Activated naive CD4-positive, alpha-beta T cell treated with anti-CD3 and anti-CD28 coated beads for 36 hours (primary cell): ENCODE results near the gene TIE1. TPM values are rescaled to one million over a fixed set of nuclear protein-coding genes. Genes with fewer than 3 reads are reported as not detected.

Source experiments
- CTCF ChIA-PET: fragments of 350-600 bp; sonication (Branson Sonifier 250); formaldehyde crosslinking; loops from one replicate; lab custom pipeline; 2021; ENCODE audit warnings: antibody characterized with exemption; lab: Charles Lee
- DNase-seq: peaks from one replicate; pipeline ENCODE4 v3.0.0-alpha.2; 2020
- H3K27ac Mint-ChIP-seq: one replicate; pipeline ENCODE4 v1.8.0; 2021; ENCODE audit warnings: mild to moderate bottlenecking, mixed read lengths
- H3K27me3 Mint-ChIP-seq: one replicate; pipeline ENCODE4 v1.8.0; 2021; ENCODE audit warnings: low read depth, mixed read lengths
- H3K36me3 Mint-ChIP-seq: one replicate; pipeline ENCODE4 v1.8.0; 2021; ENCODE audit warnings: low read depth, mixed read lengths
- H3K4me1 Mint-ChIP-seq: one replicate; pipeline ENCODE4 v1.8.0; 2021; ENCODE audit warnings: low read depth, mixed read lengths
- H3K4me3 Mint-ChIP-seq: one replicate; pipeline ENCODE4 v1.8.0; 2021; ENCODE audit warnings: mild to moderate bottlenecking, moderate library complexity, mixed read lengths
- H3K9me3 Mint-ChIP-seq: one replicate; pipeline ENCODE4 v1.8.0; 2021; ENCODE audit warnings: mixed read lengths
- intact Hi-C: fragments of 100-400 bp; cut with micrococcal nuclease; formaldehyde crosslinking; loops from one replicate; pipeline ENCODE4 v1.15.1; 2023
- total RNA-seq, 2 experiments: library from RNA; stranded (reverse); gene quantifications; one replicate each; pipeline ENCODE4 v1.2.3, GENCODE V29; 2021

Gene TIE1
- total RNA-seq, 2 experiments from 2014 or later = not detected

- Mint-ChIP-seq H3K27ac (no peak within 1 kb of the TSS), H3K4me1 (peaks cover 24% of the 10 kb centered on the region), H3K27me3 (peaks cover 5% of the 10 kb centered on the region), H3K36me3 (peaks cover 2% of the 10 kb centered on the region), H3K9me3 (peaks cover 2% of the 10 kb centered on the region), H3K4me3 (peak within 1 kb of the TSS; percentile 40)
- CTCF ChIA-PET = no interaction called here
- DNase-seq = no peak
- intact Hi-C loops = loop anchor here (5.0 kb wide), 1 partner anchor 382 kb away; the partner anchor contains the start of gene KDM4A
Measured at GRCh38 chr1:43269627-43270375, 31.0 kb upstream of the TIE1 start, which contains the start of gene TMEM125. TMEM125 (plus strand) TSS chr1:43269983; CDS start chr1:43272723, 2,740 bp downstream.

DNA sequence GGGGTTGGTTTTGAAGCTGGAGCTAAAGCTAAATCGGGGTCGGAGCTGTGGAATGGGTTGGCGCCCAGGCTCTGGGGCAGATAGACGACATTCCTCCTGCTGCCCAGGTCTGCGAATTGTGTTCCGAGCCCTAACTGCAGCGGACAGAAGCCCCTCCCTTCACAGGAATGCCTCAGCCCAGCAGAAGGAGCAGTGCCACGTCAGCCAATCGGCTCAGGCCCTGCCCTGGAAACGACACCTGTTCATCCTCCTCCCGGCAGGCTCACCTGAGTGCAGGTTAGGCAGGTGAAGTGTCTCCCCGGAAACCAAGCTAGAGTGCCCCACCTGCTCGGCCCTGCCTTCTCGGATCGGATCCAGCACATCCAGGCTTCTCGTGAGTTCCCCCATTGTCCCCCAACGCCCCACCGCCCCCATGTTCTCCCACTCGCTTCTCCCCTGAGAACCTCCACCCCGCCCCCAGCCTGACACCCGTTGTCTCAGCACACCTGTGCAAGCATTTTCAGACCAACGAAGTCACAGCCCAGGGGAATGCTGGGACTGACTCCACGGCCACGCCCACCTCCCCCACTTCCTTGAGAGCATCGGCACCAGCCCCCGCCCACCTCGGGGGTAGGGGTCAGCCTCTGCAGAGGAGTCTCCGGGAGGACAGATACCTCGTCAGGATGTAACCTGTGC lies 30.2 kb upstream of the TIE1 start:
- intact Hi-C loops = loop anchor here (5.0 kb wide), 1 partner anchor 382 kb away; the partner anchor contains the start of gene KDM4A
- peak; percentile 35 for DNase-seq
- no peak overlapping the region for H3K27ac Mint-ChIP-seq

GRCh38 chr1:43271186-43272118 lies 29.3 kb upstream of the TIE1 start:
- Mint-ChIP-seq H3K9me3 (peaks cover 4% of the 10 kb centered on the region), H3K4me3 (no peak overlapping the region), H3K4me1 (peaks cover 28% of the 10 kb centered on the region), H3K36me3 (peaks cover 2% of the 10 kb centered on the region), H3K27me3 (peaks cover 3% of the 10 kb centered on the region), H3K27ac (no peak overlapping the region)
- CTCF ChIA-PET = no interaction called here
- no peak for DNase-seq
- intact Hi-C loops = loop anchor here (5.0 kb wide), 1 partner anchor 381 kb away; the partner anchor contains the start of gene KDM4A

More for the DNA sequence above, 30.2 kb upstream of the TIE1 start:
- Mint-ChIP-seq H3K27me3 (peaks cover 5% of the 10 kb centered on the region), H3K4me1 (peaks cover 28% of the 10 kb centered on the region), H3K36me3 (peaks cover 2% of the 10 kb centered on the region), H3K9me3 (peaks cover 4% of the 10 kb centered on the region), H3K4me3 (peak overlapping the region; percentile 40)
- CTCF ChIA-PET = no interaction called here

GRCh38 chr1:43272161-43272560 lies 28.6 kb upstream of the TIE1 start:
- DNase-seq = no peak
- Mint-ChIP-seq H3K9me3 (peaks cover 4% of the 10 kb centered on the region), H3K4me3 (no peak overlapping the region), H3K4me1 (peaks cover 28% of the 10 kb centered on the region), H3K27me3 (peaks cover 3% of the 10 kb centered on the region), H3K27ac (no peak overlapping the region), H3K36me3 (peaks cover 2% of the 10 kb centered on the region)
- intact Hi-C loops = loop anchor here (5.0 kb wide), 1 partner anchor 380 kb away; the partner anchor contains the start of gene KDM4A
- CTCF ChIA-PET = no interaction called here

DNA sequence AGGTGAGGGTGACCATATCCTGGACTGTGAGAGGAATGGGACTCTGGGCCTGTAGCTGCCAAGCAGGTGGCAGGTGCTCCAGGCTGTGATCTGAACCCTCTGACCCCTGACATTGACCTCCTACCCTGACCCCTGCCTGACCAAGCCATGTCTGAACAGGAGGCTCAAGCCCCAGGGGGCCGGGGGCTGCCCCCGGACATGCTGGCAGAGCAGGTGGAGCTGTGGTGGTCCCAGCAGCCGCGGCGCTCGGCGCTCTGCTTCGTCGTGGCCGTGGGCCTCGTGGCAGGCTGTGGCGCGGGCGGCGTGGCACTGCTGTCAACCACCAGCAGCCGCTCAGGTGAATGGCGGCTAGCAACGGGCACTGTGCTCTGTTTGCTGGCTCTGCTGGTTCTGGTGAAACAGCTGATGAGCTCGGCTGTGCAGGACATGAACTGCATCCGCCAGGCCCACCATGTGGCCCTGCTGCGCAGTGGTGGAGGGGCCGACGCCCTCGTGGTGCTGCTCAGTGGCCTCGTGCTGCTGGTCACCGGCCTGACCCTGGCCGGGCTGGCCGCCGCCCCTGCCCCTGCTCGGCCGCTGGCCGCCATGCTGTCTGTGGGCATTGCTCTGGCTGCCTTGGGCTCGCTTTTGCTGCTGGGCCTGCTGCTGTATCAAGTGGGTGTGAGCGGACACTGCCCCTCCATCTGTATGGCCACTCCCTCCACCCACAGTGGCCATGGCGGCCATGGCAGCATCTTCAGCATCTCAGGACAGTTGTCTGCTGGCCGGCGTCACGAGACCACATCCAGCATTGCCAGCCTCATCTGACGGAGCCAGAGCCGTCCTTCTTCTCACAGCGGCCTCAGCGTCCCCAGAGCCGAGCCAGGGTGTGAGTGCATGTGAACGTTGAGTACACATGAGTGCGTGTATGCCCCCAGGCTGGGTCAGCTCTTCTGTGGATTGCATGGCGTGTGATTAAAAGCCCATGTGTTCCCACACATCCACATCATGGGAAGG lies 27.9 kb upstream of the TIE1 start:
- Mint-ChIP-seq H3K9me3 (peaks cover 4% of the 10 kb centered on the region), H3K27ac (no peak overlapping the region), H3K27me3 (peaks cover 3% of the 10 kb centered on the region), H3K4me1 (peaks cover 28% of the 10 kb centered on the region), H3K36me3 (peaks cover 2% of the 10 kb centered on the region), H3K4me3 (no peak overlapping the region)
- intact Hi-C loops = loop anchor here (5.0 kb wide), 1 partner anchor 379 kb away; the partner anchor contains the start of gene KDM4A
- CTCF ChIA-PET = no interaction called here
- no peak for DNase-seq

- intact Hi-C loops = loop anchor here (5.0 kb wide), 1 partner anchor 379 kb away; the partner anchor contains the start of gene KDM4A
- peaks cover 28% of the 10 kb centered on the region for H3K4me1 Mint-ChIP-seq
- CTCF ChIA-PET = no interaction called here
- H3K27ac Mint-ChIP-seq = no peak overlapping the region
- H3K36me3 Mint-ChIP-seq = peaks cover 2% of the 10 kb centered on the region
- peaks cover 4% of the 10 kb centered on the region for H3K9me3 Mint-ChIP-seq
- DNase-seq = no peak
- peaks cover 3% of the 10 kb centered on the region for H3K27me3 Mint-ChIP-seq
- H3K4me3 Mint-ChIP-seq = no peak overlapping the region
Measured at GRCh38 chr1:43273708-43274107, 27.1 kb upstream of the TIE1 start.

GRCh38 chr1:43274125-43274803 lies 26.5 kb upstream of the TIE1 start:
- Mint-ChIP-seq H3K9me3 (peaks cover 4% of the 10 kb centered on the region), H3K4me3 (peak overlapping the region; percentile 57), H3K27me3 (peaks cover 3% of the 10 kb centered on the region), H3K4me1 (peaks cover 28% of the 10 kb centered on the region), H3K27ac (peak overlapping the region; percentile 77), H3K36me3 (peaks cover 2% of the 10 kb centered on the region)
- DNase-seq = peak; percentile 78
- intact Hi-C loops = loop anchor here (5.0 kb wide), 1 partner anchor 378 kb away; the partner anchor contains the start of gene KDM4A
- CTCF ChIA-PET = interaction anchor here (0.6 kb wide), 1 partner anchor 250 kb away, joined by 4 read pairs; no protein-coding TSS in a partner anchor

DNA sequence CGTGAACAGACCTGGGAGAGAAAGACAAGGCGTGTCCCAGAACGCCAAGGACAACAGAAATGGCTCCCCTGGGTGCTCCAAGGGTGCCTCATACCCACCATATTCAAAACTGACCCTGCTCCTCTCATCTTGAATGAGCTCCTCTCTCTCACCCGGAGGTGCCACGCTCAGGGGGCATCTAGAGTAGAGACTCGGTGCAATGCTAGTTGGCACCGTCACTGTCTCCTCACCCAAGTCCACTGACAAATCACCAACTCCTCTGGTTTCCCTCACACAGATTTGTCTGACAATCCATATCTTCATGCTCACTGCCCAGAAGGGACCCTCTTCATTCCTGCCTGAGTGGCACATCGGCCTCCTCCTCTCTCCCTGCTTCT lies 26.0 kb upstream of the TIE1 start:
- Mint-ChIP-seq H3K4me1 (peaks cover 28% of the 10 kb centered on the region), H3K27me3 (peaks cover 3% of the 10 kb centered on the region), H3K27ac (peak overlapping the region; percentile 77), H3K4me3 (peak overlapping the region; percentile 57), H3K9me3 (peaks cover 4% of the 10 kb centered on the region), H3K36me3 (peaks cover 2% of the 10 kb centered on the region)
- intact Hi-C loops = loop anchor here (5.0 kb wide), 1 partner anchor 378 kb away; the partner anchor contains the start of gene KDM4A
- no peak for DNase-seq
- CTCF ChIA-PET = interaction anchor here (0.6 kb wide), 1 partner anchor 249 kb away, joined by 4 read pairs; no protein-coding TSS in a partner anchor

GRCh38 chr1:43275826-43276620 lies 24.8 kb upstream of the TIE1 start:
- Mint-ChIP-seq H3K4me1 (peaks cover 18% of the 10 kb centered on the region), H3K27ac (no peak overlapping the region), H3K27me3 (peaks cover 3% of the 10 kb centered on the region), H3K36me3 (peaks cover 2% of the 10 kb centered on the region), H3K4me3 (no peak overlapping the region), H3K9me3 (peaks cover 4% of the 10 kb centered on the region)
- no peak for DNase-seq
- CTCF ChIA-PET = no interaction called here
- intact Hi-C loops = no loop called here

DNA sequence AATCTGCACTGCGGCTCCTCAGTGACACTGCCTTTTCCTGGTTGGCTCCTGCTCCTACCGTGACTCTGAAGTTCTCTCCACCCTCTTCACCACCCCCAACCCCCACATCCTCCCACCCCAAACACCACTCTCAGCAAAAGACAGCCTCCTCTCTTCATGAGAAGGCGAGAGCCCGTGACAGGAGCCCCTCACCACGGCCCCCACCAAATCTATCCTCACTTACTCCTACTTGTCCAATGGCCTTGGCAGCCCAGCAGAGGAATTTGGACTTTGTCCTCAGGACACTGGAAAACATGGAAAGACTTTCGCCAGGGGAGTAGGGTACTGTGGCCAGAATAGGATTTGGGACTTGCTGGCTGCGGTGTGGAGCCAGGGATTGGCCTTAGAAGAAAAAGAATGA lies 24.1 kb upstream of the TIE1 start:
- Mint-ChIP-seq H3K27ac (no peak overlapping the region), H3K4me3 (no peak overlapping the region), H3K4me1 (peaks cover 12% of the 10 kb centered on the region), H3K36me3 (peaks cover 2% of the 10 kb centered on the region), H3K27me3 (peaks cover under 1% of the 10 kb centered on the region), H3K9me3 (peaks cover 4% of the 10 kb centered on the region)
- intact Hi-C loops = no loop called here
- DNase-seq = no peak
- CTCF ChIA-PET = no interaction called here
